Mammary epithelial cell (primary cell): ENCODE measurements around the gene WTAP.

Source experiments
- EZH2 ChIP-seq: IDR thresholded peaks from 2 replicates; pipeline ENCODE4 v1.6.1; 2012; ENCODE audit warnings: low read length, inconsistent platforms, borderline replicate concordance
- TF ChIP-seq, protein P1 (sequence below), 2 donors: IDR thresholded peaks in 1 of 2; conservative IDR thresholded peaks in 1 of 2; 2 replicates each; pipeline ENCODE4 v1.5.1; 2011 to 2012; ENCODE audit warnings: inconsistent platforms in 2 of 2, low read length in 2 of 2, mild to moderate bottlenecking in 2 of 2, control low read depth in 1 of 2, low read depth in 1 of 2; ENCODE audit not compliant: insufficient read depth in 1 of 2; ENCODE audit errors: extremely low read depth in 1 of 2

DNA sequence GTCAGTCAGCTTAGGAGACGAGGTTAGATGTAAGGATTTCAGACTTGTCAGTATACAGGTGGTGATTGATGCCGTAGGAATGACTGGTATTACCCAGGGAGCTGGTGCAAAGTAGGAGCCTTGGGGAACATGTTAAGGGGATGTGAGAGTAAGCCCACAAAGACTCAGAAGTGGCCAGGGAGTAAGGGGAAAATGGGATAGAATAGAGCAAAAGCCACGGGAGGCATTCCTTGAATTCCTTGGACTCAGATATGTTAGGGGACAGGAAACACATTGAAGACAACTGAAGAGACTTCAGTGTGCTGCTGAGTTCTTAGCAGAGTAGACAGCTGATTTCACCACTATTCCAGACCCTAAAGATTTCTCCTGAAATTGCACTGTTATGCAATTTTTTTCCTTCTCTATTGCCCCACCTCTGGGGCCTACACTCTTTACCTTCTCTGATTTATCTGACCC is 33.3 kb downstream of the WTAP start:
- TF ChIP-seq, protein P1, sequence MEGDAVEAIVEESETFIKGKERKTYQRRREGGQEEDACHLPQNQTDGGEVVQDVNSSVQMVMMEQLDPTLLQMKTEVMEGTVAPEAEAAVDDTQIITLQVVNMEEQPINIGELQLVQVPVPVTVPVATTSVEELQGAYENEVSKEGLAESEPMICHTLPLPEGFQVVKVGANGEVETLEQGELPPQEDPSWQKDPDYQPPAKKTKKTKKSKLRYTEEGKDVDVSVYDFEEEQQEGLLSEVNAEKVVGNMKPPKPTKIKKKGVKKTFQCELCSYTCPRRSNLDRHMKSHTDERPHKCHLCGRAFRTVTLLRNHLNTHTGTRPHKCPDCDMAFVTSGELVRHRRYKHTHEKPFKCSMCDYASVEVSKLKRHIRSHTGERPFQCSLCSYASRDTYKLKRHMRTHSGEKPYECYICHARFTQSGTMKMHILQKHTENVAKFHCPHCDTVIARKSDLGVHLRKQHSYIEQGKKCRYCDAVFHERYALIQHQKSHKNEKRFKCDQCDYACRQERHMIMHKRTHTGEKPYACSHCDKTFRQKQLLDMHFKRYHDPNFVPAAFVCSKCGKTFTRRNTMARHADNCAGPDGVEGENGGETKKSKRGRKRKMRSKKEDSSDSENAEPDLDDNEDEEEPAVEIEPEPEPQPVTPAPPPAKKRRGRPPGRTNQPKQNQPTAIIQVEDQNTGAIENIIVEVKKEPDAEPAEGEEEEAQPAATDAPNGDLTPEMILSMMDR (conservative IDR thresholded peaks at IDR 0.05 in 1 of 2, IDR thresholded peaks at IDR 0.05 in 1 of 2; ENCODE audit: extremely low read depth in 1 of 2, insufficient read depth in 1 of 2, low read depth in 1 of 2, low read length in 2 of 2) = no peak
- no peak for TF ChIP-seq EZH2
